ENCODE measurements around the gene STXBP5.
A peak's percentile ranks its signal among the peaks of the same experiment; 100 is the strongest.

Gene STXBP5

DNA sequence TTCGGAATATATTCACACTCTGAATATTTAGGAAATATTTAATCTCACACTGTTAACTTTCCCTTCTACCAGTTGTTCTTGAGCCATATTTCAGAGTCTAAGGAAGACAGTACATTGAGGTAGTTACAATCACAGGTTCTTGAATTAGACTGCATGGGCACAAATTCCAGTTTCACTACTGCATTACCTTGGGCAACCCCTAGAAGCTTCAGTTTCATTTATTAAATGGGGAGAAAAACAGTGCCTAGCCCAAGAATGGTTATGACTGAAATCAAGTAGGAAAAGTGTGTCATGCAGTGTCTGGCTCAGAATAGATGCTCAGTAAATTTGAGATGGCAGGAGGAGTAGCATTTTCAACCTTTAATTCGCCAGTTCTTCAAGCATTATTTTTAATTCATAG, 179.8 kb downstream of the STXBP5 start:
- TF ChIP-seq POLR2AphosphoS5 (IDR thresholded peaks at IDR 0.05; ENCODE audit: borderline replicate concordance, low read depth, low read length) (no peak), FOXP2 (optimal IDR thresholded peaks at IDR 0.05; ENCODE audit: control extremely low read depth, extremely low read length, insufficient read depth) (no peak), EZH2 (IDR thresholded peaks at IDR 0.05) (no peak)
- Histone ChIP-seq H3K4me3 (no peak overlapping the region), H3K36me3 (ENCODE audit: insufficient read depth, low read length) (peaks cover 4% of the 10 kb centered on the region; the same call in 1 of the 2 replicates), H3K9ac (ENCODE audit: insufficient read length) (no peak overlapping the region), H3K27ac (no peak overlapping the region), H3K9me3 (ENCODE audit: low read depth, low read length) (no peaks in the 10 kb centered on the region)
- DNase-seq (ENCODE audit: low read depth, low spot score) = no peak

DNA sequence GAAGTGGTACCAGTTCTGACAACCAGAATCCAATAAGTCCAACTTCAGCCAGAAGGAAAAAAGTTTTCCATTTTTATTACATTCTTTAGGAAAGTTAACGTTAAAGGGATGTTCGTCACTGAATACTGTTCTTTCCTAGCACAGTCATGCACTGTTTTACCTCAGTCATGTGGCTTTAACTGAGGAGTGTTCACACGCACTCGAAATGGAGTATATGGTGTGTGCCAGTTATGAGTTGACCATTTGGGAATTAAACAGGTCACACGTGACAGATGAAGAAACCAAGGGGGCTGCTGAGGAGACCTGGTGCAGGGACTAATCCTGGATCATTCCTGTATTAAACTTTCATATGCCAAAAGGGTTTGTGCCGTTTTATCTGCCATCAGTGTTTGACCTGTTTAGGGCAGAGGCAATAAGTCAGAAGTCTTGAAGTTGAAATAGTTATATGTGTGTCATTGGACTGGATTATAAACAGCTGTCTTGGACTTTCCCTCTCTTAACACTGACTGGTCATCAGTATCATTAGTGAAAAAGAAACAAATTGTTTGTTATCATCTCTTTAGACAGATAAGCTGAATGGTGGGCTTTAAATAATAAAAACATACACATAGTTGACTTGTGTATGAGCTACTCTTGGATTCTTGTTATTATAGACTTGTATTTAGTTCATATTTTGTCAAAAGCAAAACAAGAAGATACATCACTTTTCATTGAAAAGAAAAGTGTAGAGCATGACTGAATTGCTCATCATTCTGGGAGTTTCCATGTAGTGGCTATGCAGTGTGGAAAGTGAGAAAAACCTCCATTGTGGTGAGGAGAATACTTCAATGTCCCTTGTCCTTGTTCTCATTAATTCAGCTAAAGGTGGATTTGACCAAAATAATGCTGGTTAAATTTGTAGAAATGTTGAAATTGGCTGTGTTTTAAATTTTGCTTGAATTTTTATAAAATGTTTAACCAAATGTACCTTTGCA, 180.8 kb downstream of the STXBP5 start:
- Histone ChIP-seq H3K27ac (no peak overlapping the region), H3K4me3 (no peak overlapping the region), H3K9ac (ENCODE audit: insufficient read length) (no peak overlapping the region), H3K36me3 (ENCODE audit: insufficient read depth, low read length) (peaks cover 3% of the 10 kb centered on the region; the same call in 1 of the 2 replicates), H3K9me3 (ENCODE audit: low read depth, low read length) (no peaks in the 10 kb centered on the region)
- no peak for DNase-seq (ENCODE audit: low read depth, low spot score)
- TF ChIP-seq EZH2 (IDR thresholded peaks at IDR 0.05) = no peak
- no peak for TF ChIP-seq FOXP2 (optimal IDR thresholded peaks at IDR 0.05; ENCODE audit: control extremely low read depth, extremely low read length, insufficient read depth)
- no peak for TF ChIP-seq POLR2AphosphoS5 (IDR thresholded peaks at IDR 0.05; ENCODE audit: borderline replicate concordance, low read depth, low read length)

DNA sequence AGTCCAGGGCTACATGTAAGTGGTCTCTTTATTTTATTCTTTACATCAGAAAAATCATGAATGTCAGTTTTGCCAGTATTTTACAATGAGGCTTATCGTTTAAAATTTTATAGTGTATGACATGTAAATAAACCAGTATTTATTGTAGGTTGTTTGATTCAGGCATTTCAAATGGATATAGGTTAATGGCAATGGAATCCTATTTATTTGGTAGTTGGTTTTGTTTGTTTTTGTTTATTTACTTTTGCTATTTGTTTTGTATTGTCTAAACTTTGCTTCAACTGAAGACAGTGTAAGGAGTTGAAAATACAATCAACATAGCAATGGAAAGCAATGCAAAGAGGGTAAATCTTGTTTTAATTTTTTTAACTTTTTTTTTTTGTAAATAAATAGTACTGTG, 185.2 kb downstream of the STXBP5 start:
- no peak overlapping the region for H3K27ac ChIP-seq
- no peak for TF ChIP-seq FOXP2 (optimal IDR thresholded peaks at IDR 0.05; ENCODE audit: control extremely low read depth, extremely low read length, insufficient read depth)
- TF ChIP-seq EZH2 (IDR thresholded peaks at IDR 0.05) = no peak
- no peaks in the 10 kb centered on the region for H3K36me3 ChIP-seq (ENCODE audit: insufficient read depth, low read length)
- H3K4me3 ChIP-seq = no peak overlapping the region
- H3K9ac ChIP-seq (ENCODE audit: insufficient read length) = no peak overlapping the region
- no peaks in the 10 kb centered on the region for H3K9me3 ChIP-seq (ENCODE audit: low read depth, low read length)
- no peak for DNase-seq (ENCODE audit: low read depth, low spot score)

DNA sequence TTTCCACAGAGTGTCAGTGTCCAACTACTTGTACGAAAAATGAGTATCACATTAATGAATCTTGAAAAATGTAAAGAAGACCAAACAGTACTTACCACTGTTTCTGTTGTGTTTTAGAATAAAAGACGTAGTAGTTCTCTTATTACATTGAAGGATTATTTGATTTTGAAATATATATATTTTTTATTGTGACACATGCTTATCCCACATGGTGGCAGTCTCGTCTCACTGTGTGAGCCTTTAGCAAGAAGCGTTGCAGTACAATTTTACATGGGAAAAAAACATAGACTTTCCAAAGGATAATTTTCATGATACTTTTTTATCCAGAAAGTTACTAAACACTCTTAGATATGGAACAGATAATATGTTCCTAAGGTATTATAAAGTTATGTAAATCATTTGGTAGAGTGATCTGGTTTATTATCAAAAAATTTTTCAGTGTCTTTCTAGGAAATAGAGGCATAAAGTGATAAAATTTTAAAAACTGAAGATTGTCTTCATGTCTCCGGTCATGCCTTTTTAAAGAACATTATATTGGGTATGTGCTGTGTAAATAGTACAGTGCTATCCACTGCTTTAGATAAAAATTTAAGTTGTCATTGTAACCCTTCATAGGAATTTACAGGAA, 186.8 kb downstream of the STXBP5 start:
- peak; percentile 34 for DNase-seq (ENCODE audit: low read depth, low spot score)
- Histone ChIP-seq H3K36me3 (ENCODE audit: insufficient read depth, low read length) (no peaks in the 10 kb centered on the region), H3K4me3 (no peak overlapping the region), H3K9me3 (ENCODE audit: low read depth, low read length) (no peaks in the 10 kb centered on the region), H3K9ac (ENCODE audit: insufficient read length) (no peak overlapping the region), H3K27ac (no peak overlapping the region)
- TF ChIP-seq FOXP2 (optimal IDR thresholded peaks at IDR 0.05; ENCODE audit: control extremely low read depth, extremely low read length, insufficient read depth) (no peak), EZH2 (IDR thresholded peaks at IDR 0.05) (no peak), POLR2AphosphoS5 (IDR thresholded peaks at IDR 0.05; ENCODE audit: borderline replicate concordance, low read depth, low read length) (no peak)

DNA sequence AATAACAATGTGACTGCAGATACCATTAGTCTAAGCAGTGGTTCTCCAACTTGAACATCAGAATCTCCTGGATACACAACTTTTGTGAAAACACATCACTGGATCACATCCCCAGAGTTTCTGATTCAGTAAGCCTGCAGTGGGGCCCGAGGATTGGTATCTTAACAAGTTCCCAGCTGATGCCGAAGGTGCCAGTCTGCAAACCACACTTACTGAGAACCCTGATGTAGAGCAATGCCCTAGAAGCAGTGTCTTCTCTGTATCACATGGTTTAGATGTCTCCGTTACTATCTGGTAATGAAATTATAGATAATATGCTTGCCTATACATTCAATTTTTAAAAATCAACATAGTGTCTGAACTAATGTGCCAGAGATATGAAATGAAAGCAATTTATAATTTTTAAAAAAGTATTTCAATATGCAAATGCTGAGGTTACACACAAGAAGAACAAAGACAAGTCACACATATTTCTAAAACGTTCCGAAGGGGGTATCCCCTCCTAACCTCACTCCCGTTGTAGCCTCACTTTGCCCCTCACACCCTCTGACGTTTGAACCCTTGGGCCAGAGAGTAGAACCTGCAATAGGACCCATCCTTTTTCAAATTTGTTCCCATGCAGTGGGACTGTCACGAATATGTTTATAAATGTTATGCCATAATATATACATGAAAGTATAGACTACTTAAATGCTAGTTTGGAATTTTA, 188.9 kb downstream of the STXBP5 start:
- no peak overlapping the region for H3K4me3 ChIP-seq
- no peaks in the 10 kb centered on the region for H3K36me3 ChIP-seq (ENCODE audit: insufficient read depth, low read length)
- no peaks in the 10 kb centered on the region for H3K9me3 ChIP-seq (ENCODE audit: low read depth, low read length)
- no peak for TF ChIP-seq EZH2 (IDR thresholded peaks at IDR 0.05)
- TF ChIP-seq POLR2AphosphoS5 (IDR thresholded peaks at IDR 0.05; ENCODE audit: borderline replicate concordance, low read depth, low read length) = no peak
- no peak for TF ChIP-seq FOXP2 (optimal IDR thresholded peaks at IDR 0.05; ENCODE audit: control extremely low read depth, extremely low read length, insufficient read depth)
- no peak for DNase-seq (ENCODE audit: low read depth, low spot score)
- no peak overlapping the region for H3K27ac ChIP-seq
- H3K9ac ChIP-seq (ENCODE audit: insufficient read length) = no peak overlapping the region

DNA sequence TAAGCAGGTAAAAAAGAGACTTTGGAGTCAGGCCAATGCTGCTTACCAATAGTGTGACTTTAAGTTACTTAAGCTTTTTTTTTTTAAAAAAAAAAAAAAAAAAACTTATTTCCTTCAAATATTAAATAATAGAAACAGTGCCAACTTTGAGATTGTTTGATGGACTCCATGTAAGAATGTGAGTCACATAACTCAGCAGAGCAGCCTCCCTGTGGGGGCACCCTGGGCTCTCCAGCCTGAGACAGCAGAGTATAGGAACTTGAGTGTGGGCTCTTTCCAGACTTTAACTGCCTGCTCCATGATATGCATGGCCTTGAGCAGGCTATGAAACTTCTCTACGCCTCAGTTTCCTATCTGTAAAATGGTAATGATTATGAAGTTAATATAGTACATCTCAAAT, 190.9 kb downstream of the STXBP5 start:
- no peak overlapping the region for H3K9ac ChIP-seq (ENCODE audit: insufficient read length)
- no peak overlapping the region for H3K27ac ChIP-seq
- DNase-seq (ENCODE audit: low read depth, low spot score) = no peak
- H3K36me3 ChIP-seq (ENCODE audit: insufficient read depth, low read length) = no peaks in the 10 kb centered on the region
- no peak for TF ChIP-seq EZH2 (IDR thresholded peaks at IDR 0.05)
- TF ChIP-seq FOXP2 (optimal IDR thresholded peaks at IDR 0.05; ENCODE audit: control extremely low read depth, extremely low read length, insufficient read depth) = no peak
- no peak for TF ChIP-seq POLR2AphosphoS5 (IDR thresholded peaks at IDR 0.05; ENCODE audit: borderline replicate concordance, low read depth, low read length)
- H3K9me3 ChIP-seq (ENCODE audit: low read depth, low read length) = no peaks in the 10 kb centered on the region
- no peak overlapping the region for H3K4me3 ChIP-seq

DNA sequence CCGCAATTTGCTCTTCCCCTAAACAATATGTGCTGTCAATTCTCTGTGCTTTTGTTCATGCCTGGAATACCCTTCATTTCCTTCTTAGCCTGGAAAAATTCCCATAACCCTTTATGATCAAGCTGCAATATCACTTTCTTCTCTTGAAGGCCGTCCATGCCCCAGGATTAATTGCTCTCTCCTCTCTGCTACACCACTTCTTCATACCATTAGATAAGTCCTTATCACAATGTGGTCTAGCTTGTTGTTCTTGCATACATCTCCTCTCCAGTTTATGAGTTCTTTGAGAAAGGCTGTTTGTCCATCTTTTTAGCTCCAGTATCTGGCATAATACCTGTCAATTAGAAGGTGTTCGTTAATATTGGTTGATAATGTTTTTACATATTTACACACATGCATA, 193.1 kb downstream of the STXBP5 start:
- Histone ChIP-seq H3K9ac (ENCODE audit: insufficient read length) (no peak overlapping the region), H3K27ac (no peak overlapping the region), H3K9me3 (ENCODE audit: low read depth, low read length) (no peaks in the 10 kb centered on the region), H3K36me3 (ENCODE audit: insufficient read depth, low read length) (no peaks in the 10 kb centered on the region), H3K4me3 (no peak overlapping the region)
- no peak for DNase-seq (ENCODE audit: low read depth, low spot score)
- TF ChIP-seq FOXP2 (optimal IDR thresholded peaks at IDR 0.05; ENCODE audit: control extremely low read depth, extremely low read length, insufficient read depth) (no peak), POLR2AphosphoS5 (IDR thresholded peaks at IDR 0.05; ENCODE audit: borderline replicate concordance, low read depth, low read length) (no peak), EZH2 (IDR thresholded peaks at IDR 0.05) (no peak)

DNA sequence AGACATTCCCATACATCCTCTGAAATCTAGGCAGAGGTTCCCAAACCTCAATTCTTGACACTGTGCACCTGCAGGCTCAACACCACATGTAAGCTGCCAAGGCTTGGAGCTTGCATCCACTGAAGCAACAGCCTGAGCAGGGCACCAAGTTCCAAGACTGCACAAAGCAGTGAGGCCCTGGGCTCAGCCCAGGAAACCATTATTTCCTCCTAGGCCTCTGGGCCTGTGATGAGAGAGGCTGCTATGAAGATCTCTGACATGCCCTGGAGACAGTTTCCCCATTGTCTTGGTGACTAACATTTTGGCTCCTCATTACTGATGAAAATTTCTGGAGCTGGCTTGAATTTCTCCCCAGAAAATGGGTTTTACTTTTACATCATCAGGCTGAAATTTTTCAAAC, 196.8 kb downstream of the STXBP5 start:
- no peak overlapping the region for H3K9ac ChIP-seq (ENCODE audit: insufficient read length)
- no peak for DNase-seq (ENCODE audit: low read depth, low spot score)
- no peaks in the 10 kb centered on the region for H3K9me3 ChIP-seq (ENCODE audit: low read depth, low read length)
- no peak overlapping the region for H3K27ac ChIP-seq
- no peak overlapping the region for H3K4me3 ChIP-seq
- TF ChIP-seq POLR2AphosphoS5 (IDR thresholded peaks at IDR 0.05; ENCODE audit: borderline replicate concordance, low read depth, low read length) (no peak), EZH2 (IDR thresholded peaks at IDR 0.05) (no peak), FOXP2 (optimal IDR thresholded peaks at IDR 0.05; ENCODE audit: control extremely low read depth, extremely low read length, insufficient read depth) (no peak)
- H3K36me3 ChIP-seq (ENCODE audit: insufficient read depth, low read length) = no peaks in the 10 kb centered on the region
